HEK293 (cell line): ENCODE measurements around the gene GTPBP1.

ENCODE experiments used
- GFI1B ChIP-seq: fragments of 450-650 bp; formaldehyde crosslinking; IDR thresholded peaks from 2 replicates; pipeline ENCODE4 v1.5.1; 2016; ENCODE audit warnings: missing biosample characterization, missing genetic modification characterization
- GLI2 ChIP-seq: fragments of 450-650 bp; formaldehyde crosslinking; IDR thresholded peaks from 2 replicates; pipeline ENCODE4; 2017; ENCODE audit warnings: missing biosample characterization, missing genetic modification characterization, low read depth, borderline replicate concordance
- GLIS1 ChIP-seq: fragments of 450-650 bp; formaldehyde crosslinking; IDR thresholded peaks from 2 replicates; pipeline ENCODE4 v1.5.1; 2016; ENCODE audit warnings: missing biosample characterization, missing genetic modification characterization
- HOXD13 ChIP-seq: sonication (generic); formaldehyde crosslinking; IDR thresholded peaks from 2 replicates; pipeline ENCODE4 v1.8.0; 2022; ENCODE audit warnings: missing genetic modification reagents, borderline replicate concordance
- KLF7 ChIP-seq: fragments of 450-650 bp; formaldehyde crosslinking; IDR thresholded peaks from 2 replicates; pipeline ENCODE4 v1.5.1; 2016; ENCODE audit warnings: missing biosample characterization, missing genetic modification characterization, borderline replicate concordance
- KLF8 ChIP-seq: fragments of 450-650 bp; formaldehyde crosslinking; IDR thresholded peaks from 2 replicates; pipeline ENCODE4 v1.5.1; 2016; ENCODE audit warnings: missing biosample characterization, missing genetic modification characterization
- RBAK ChIP-seq: fragments of 450-650 bp; formaldehyde crosslinking; IDR thresholded peaks from 2 replicates; pipeline ENCODE4 v1.5.1; 2016; ENCODE audit warnings: missing biosample characterization, missing genetic modification characterization
- SP3 ChIP-seq: fragments of 450-650 bp; formaldehyde crosslinking; IDR thresholded peaks from 2 replicates; pipeline ENCODE4 v1.5.1; 2016; ENCODE audit warnings: missing biosample characterization, missing genetic modification characterization
- TCF7L2 ChIP-seq: IDR thresholded peaks from 2 replicates; pipeline ENCODE4 v1.6.1; 2011; ENCODE audit warnings: low read depth, mild to moderate bottlenecking, inconsistent platforms, low read length, moderate library complexity, borderline replicate concordance
- ZBTB17 ChIP-seq: fragments of 450-650 bp; formaldehyde crosslinking; IDR thresholded peaks from 2 replicates; pipeline ENCODE4 v1.5.1; 2016; ENCODE audit warnings: missing biosample characterization, missing genetic modification characterization
- ZFHX2 ChIP-seq: fragments of 450-650 bp; formaldehyde crosslinking; conservative IDR thresholded peaks from 2 replicates; pipeline ENCODE4 v1.5.1; 2016; ENCODE audit warnings: missing biosample characterization, missing genetic modification characterization
- ZFP41 ChIP-seq: fragments of 450-650 bp; formaldehyde crosslinking; IDR thresholded peaks from 2 replicates; pipeline ENCODE4 v1.5.1; 2016; ENCODE audit warnings: missing biosample characterization, missing genetic modification characterization, borderline replicate concordance
- ZNF133 ChIP-seq: fragments of 450-650 bp; formaldehyde crosslinking; IDR thresholded peaks from 2 replicates; pipeline ENCODE4 v1.5.1; 2016; ENCODE audit warnings: missing biosample characterization, missing genetic modification characterization
- ZNF146 ChIP-seq: fragments of 450-650 bp; formaldehyde crosslinking; IDR thresholded peaks from 2 replicates; pipeline ENCODE4 v1.5.1; 2016; ENCODE audit warnings: missing biosample characterization, missing genetic modification characterization
- ZNF174 ChIP-seq: fragments of 450-650 bp; formaldehyde crosslinking; IDR thresholded peaks from 2 replicates; pipeline ENCODE4 v1.5.0; 2017; ENCODE audit warnings: missing biosample characterization, mild to moderate bottlenecking, missing genetic modification characterization
- ZNF184 ChIP-seq: fragments of 450-650 bp; IDR thresholded peaks from 2 replicates; pipeline ENCODE4 v1.5.1; 2018; ENCODE audit warnings: missing biosample characterization, mild to moderate bottlenecking, missing genetic modification characterization
- ZNF19 ChIP-seq: fragments of 450-650 bp; formaldehyde crosslinking; IDR thresholded peaks from 2 replicates; pipeline ENCODE4; 2016; ENCODE audit warnings: missing biosample characterization, missing genetic modification characterization, low read depth
- ZNF335 ChIP-seq: fragments of 450-650 bp; formaldehyde crosslinking; conservative IDR thresholded peaks from 2 replicates; pipeline ENCODE4 v1.5.1; 2016; ENCODE audit warnings: missing biosample characterization, missing genetic modification characterization
- ZNF37A ChIP-seq: fragments of 450-650 bp; IDR thresholded peaks from 2 replicates; pipeline ENCODE4 v1.5.1; 2018; ENCODE audit warnings: missing biosample characterization, missing genetic modification characterization
- ZNF394 ChIP-seq: fragments of 450-650 bp; formaldehyde crosslinking; IDR thresholded peaks from 2 replicates; pipeline ENCODE4 v1.5.1; 2016; ENCODE audit warnings: missing biosample characterization, missing genetic modification characterization, mild to moderate bottlenecking, moderate library complexity, borderline replicate concordance
- ZNF514 ChIP-seq: fragments of 450-650 bp; formaldehyde crosslinking; IDR thresholded peaks from 2 replicates; pipeline ENCODE4 v1.5.1; 2016; ENCODE audit warnings: missing biosample characterization, missing genetic modification characterization
- ZNF548 ChIP-seq: fragments of 450-650 bp; formaldehyde crosslinking; IDR thresholded peaks from 2 replicates; pipeline ENCODE4 v1.5.1; 2016; ENCODE audit warnings: missing biosample characterization, missing genetic modification characterization
- ZNF558 ChIP-seq: fragments of 450-650 bp; formaldehyde crosslinking; IDR thresholded peaks from 2 replicates; pipeline ENCODE4 v1.5.1; 2016; ENCODE audit warnings: missing biosample characterization, missing genetic modification characterization
- ZNF560 ChIP-seq: fragments of 450-650 bp; formaldehyde crosslinking; IDR thresholded peaks from 2 replicates; pipeline ENCODE4 v1.5.1; 2017; ENCODE audit warnings: missing biosample characterization, missing genetic modification characterization, borderline replicate concordance
- ZNF600 ChIP-seq: fragments of 450-650 bp; formaldehyde crosslinking; IDR thresholded peaks from 2 replicates; pipeline ENCODE4 v1.5.1; 2016; ENCODE audit warnings: missing biosample characterization, missing genetic modification characterization
- ZNF621 ChIP-seq: fragments of 450-650 bp; formaldehyde crosslinking; IDR thresholded peaks from 2 replicates; pipeline ENCODE4 v1.5.1; 2017; ENCODE audit warnings: missing biosample characterization, missing genetic modification characterization
- ZNF626 ChIP-seq: fragments of 450-650 bp; sonication (Bioruptor Pico); formaldehyde crosslinking; IDR thresholded peaks from 2 replicates; pipeline ENCODE4 v1.5.1; 2018; ENCODE audit warnings: missing biosample characterization, missing genetic modification characterization, inconsistent platforms
- ZNF658 ChIP-seq: fragments of 450-650 bp; formaldehyde crosslinking; IDR thresholded peaks from 2 replicates; pipeline ENCODE4; 2016; ENCODE audit warnings: missing biosample characterization, missing genetic modification characterization
- ZNF664 ChIP-seq: fragments of 450-650 bp; formaldehyde crosslinking; IDR thresholded peaks from 2 replicates; pipeline ENCODE4 v1.5.1; 2016; ENCODE audit warnings: missing biosample characterization, missing genetic modification characterization
- ZNF777 ChIP-seq: fragments of 450-650 bp; formaldehyde crosslinking; IDR thresholded peaks from 2 replicates; pipeline ENCODE4 v1.5.1; 2017; ENCODE audit warnings: missing biosample characterization, missing genetic modification characterization, borderline replicate concordance
- ZNF837 ChIP-seq: fragments of 450-650 bp; formaldehyde crosslinking; IDR thresholded peaks from 2 replicates; pipeline ENCODE4 v1.5.1; 2016; ENCODE audit warnings: missing biosample characterization, missing genetic modification characterization
- ZXDB ChIP-seq: fragments of 450-650 bp; formaldehyde crosslinking; IDR thresholded peaks from 2 replicates; pipeline ENCODE4 v1.5.1; 2016; ENCODE audit warnings: missing biosample characterization, missing genetic modification characterization
- TF ChIP-seq, protein P1 (sequence below): fragments of 450-650 bp; formaldehyde crosslinking; IDR thresholded peaks from 2 replicates; pipeline ENCODE4 v1.5.1; 2016; ENCODE audit warnings: missing biosample characterization, missing genetic modification characterization, borderline replicate concordance
- TF ChIP-seq, protein P2 (sequence below): sonication (generic); formaldehyde crosslinking; IDR thresholded peaks from 2 replicates; pipeline ENCODE4 v1.8.1; 2022; ENCODE audit warnings: mild to moderate bottlenecking, moderate library complexity, missing genetic modification reagents
- TF ChIP-seq, protein P3 (sequence below): fragments of 450-650 bp; formaldehyde crosslinking; IDR thresholded peaks from 2 replicates; pipeline ENCODE4; 2016; ENCODE audit warnings: missing biosample characterization, missing genetic modification characterization
- TF ChIP-seq, protein P4 (sequence below): fragments of 450-650 bp; formaldehyde crosslinking; IDR thresholded peaks from 2 replicates; pipeline ENCODE4 v1.5.1; 2017; ENCODE audit warnings: missing biosample characterization, missing genetic modification characterization

The GTPBP1 gene

DNA sequence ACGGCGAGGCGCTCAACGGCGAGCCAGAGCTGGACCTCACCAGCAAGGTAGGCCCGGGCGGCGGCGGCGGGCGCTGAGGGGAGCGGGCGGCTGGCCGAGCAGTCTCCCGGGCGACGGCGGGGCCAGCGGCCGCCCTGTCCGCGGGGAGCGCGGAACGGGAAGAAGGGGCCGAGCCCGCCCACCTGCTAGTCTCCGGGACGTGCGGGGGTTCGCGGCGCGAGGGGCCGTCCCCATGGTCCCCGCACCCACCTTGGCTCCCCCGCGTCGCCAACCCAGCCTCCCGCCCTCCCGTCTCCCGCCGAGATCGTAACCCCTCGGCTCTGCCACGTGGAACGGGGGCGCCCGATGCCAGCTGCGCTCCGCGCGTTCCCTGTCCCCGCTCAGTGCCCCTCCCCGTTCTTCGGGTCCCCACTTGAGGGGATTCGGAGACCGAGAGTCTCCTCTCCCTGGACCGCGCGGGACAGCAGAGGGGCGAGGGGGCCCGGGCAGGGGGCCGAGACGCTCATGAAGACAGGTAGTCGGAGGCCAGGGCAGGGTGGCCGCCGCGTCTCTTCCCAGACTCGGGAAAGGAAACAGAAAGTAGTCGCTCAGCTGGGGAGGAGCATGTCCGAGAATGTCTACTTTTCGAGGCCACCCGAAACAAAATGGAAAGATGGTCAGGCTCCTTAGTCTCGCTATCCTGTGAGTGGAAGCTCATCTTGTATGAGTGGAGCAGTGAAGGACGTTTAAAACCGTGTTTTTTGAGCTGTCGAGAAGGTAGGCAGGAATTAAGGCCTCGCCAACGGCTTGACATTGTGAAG lies 557 bp downstream of the GTPBP1 start (continued):
- TF ChIP-seq ZNF621 (tag by site-specific recombination) (no peak), ZNF658 (tag by site-specific recombination) (no peak), KLF8 (no peak), ZNF394 (tag by site-specific recombination) (peak; percentile 26; the same call in 1 of the 2 replicates), ZNF37A (tag by site-specific recombination) (no peak), GLIS1 (peak; percentile 95), ZNF133 (tag by site-specific recombination) (no peak), KLF7 (tag by site-specific recombination) (no peak), ZNF664 (tag by site-specific recombination) (no peak), ZFHX2 (tag by site-specific recombination) (peak; percentile 85), TCF7L2 (no peak), ZNF174 (no peak), ZNF335 (tag by site-specific recombination) (peak; percentile 46), ZNF600 (tag by site-specific recombination) (no peak), ZNF626 (tag by site-specific recombination) (no peak), ZNF184 (tag by site-specific recombination) (0 out of 2 replicates have a peak, but pooled peaks have one; percentile 62), GLI2 (no peak), ZBTB17 (tag by site-specific recombination) (no peak), ZXDB (peak; percentile 57; the same call in 1 of the 2 replicates), ZNF837 (no peak), ZNF560 (tag by site-specific recombination) (no peak), ZNF19 (tag by site-specific recombination) (no peak), ZNF558 (tag by site-specific recombination) (no peak), ZNF514 (no peak), ZNF146 (tag by site-specific recombination) (no peak), SP3 (tag by site-specific recombination) (no peak), ZNF777 (tag by site-specific recombination) (no peak), GFI1B (tag by site-specific recombination) (no peak), ZNF548 (tag by site-specific recombination) (no peak), ZFP41 (tag by site-specific recombination) (no peak), HOXD13 (CRISPR knock-in tag) (no peak; the same call in 1 of the 2 replicates), RBAK (tag by site-specific recombination) (no peak)
- TF ChIP-seq, protein P1, sequence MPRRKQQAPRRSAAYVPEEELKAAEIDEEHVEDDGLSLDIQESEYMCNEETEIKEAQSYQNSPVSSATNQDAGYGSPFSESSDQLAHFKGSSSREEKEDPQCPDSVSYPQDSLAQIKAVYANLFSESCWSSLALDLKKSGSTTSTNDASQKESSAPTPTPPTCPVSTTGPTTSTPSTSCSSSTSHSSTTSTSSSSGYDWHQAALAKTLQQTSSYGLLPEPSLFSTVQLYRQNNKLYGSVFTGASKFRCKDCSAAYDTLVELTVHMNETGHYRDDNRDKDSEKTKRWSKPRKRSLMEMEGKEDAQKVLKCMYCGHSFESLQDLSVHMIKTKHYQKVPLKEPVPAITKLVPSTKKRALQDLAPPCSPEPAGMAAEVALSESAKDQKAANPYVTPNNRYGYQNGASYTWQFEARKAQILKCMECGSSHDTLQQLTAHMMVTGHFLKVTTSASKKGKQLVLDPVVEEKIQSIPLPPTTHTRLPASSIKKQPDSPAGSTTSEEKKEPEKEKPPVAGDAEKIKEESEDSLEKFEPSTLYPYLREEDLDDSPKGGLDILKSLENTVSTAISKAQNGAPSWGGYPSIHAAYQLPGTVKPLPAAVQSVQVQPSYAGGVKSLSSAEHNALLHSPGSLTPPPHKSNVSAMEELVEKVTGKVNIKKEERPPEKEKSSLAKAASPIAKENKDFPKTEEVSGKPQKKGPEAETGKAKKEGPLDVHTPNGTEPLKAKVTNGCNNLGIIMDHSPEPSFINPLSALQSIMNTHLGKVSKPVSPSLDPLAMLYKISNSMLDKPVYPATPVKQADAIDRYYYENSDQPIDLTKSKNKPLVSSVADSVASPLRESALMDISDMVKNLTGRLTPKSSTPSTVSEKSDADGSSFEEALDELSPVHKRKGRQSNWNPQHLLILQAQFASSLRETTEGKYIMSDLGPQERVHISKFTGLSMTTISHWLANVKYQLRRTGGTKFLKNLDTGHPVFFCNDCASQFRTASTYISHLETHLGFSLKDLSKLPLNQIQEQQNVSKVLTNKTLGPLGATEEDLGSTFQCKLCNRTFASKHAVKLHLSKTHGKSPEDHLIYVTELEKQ (tag by site-specific recombination): no peak
- TF ChIP-seq, protein P2, sequence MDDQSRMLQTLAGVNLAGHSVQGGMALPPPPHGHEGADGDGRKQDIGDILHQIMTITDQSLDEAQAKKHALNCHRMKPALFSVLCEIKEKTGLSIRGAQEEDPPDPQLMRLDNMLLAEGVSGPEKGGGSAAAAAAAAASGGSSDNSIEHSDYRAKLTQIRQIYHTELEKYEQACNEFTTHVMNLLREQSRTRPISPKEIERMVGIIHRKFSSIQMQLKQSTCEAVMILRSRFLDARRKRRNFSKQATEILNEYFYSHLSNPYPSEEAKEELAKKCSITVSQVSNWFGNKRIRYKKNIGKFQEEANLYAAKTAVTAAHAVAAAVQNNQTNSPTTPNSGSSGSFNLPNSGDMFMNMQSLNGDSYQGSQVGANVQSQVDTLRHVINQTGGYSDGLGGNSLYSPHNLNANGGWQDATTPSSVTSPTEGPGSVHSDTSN: no peak
- TF ChIP-seq, protein P3, sequence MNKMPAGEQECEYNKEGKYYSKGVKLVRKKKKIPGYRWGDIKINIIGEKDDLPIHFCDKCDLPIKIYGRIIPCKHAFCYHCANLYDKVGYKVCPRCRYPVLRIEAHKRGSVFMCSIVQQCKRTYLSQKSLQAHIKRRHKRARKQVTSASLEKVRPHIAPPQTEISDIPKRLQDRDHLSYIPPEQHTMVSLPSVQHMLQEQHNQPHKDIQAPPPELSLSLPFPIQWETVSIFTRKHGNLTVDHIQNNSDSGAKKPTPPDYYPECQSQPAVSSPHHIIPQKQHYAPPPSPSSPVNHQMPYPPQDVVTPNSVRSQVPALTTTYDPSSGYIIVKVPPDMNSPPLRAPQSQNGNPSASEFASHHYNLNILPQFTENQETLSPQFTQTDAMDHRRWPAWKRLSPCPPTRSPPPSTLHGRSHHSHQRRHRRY: no peak
- TF ChIP-seq, protein P4, sequence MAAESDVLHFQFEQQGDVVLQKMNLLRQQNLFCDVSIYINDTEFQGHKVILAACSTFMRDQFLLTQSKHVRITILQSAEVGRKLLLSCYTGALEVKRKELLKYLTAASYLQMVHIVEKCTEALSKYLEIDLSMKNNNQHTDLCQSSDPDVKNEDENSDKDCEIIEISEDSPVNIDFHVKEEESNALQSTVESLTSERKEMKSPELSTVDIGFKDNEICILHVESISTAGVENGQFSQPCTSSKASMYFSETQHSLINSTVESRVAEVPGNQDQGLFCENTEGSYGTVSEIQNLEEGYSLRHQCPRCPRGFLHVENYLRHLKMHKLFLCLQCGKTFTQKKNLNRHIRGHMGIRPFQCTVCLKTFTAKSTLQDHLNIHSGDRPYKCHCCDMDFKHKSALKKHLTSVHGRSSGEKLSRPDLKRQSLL (tag by site-specific recombination): no peak
